ENCODE data around the gene RBPJL.

RBPJL gene

DNA sequence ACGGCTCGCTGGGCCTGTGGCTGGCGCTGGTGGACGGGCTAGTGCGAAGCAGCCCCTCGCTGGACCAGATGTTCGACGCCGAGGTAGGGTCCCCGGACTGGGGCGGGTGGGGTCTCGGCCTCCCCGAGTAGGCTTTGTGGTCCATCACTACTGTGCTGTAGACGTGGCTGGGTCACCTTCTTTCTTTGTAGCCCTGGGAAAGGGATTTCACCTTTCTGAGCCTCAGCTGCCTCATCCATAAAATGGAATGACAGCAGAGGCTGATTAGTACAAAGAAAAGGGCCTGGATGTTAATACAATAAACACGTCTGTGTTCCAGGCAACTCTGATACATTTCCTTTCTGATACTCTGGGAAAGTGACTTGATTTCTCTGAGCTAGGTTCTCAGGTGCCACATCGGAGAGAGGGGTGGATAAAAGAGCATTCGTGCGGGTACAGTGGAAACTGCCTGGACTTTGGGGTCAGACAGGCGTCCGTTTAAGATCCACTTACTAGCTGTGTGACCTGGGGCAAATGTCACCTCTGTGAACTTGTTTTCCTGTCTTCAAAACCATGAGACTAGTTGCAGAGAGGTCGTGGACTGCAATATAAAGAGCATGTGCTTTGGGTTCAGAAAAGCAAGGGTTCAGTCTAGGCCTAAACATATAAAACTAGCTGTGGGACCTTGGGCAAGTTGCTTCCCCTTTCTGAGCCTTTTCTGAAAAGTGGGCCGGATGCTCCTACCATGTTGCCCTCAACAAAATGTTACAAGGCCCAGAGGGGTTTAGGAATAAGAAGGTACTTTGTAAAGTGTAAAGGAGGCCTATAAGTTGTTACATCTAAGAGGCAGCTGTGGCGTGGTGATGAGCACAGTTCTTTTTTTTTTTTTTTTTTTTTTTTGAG, 57.2 kb downstream of the RBPJL start:
- no peak for DNase-seq

GRCh38 chr20:45365444-45365970, 58.9 kb downstream of the RBPJL start:
- no peak for DNase-seq

- DNase-seq = no peak
These were observed 59.6 kb downstream of the RBPJL start for GRCh38 chr20:45366192-45366591.

- no peak for DNase-seq
These were observed 60.0 kb downstream of the RBPJL start for GRCh38 chr20:45366631-45367030.

DNA sequence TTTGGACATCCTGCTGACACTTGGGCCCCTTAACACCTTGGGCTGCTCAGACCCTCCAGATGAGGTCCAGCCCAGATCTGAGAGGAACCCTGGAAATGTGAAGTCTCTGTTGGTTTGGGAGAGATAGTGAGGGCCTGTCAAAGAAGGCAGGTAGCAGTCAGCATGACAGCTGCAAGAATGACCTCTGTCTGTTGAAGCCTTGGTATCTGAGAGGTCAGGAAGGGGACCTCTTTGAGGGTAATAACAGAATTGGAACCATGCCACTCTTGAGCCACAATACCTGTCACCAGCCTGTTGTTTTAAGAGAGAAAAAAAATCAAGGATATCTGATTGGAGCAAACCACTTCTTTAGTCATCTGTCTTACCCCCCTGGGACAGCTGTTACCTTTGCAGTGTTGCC, 60.5 kb downstream of the RBPJL start:
- no peak for DNase-seq

Measured in NCI-H1092 (cell line).